GDM1 (cell line): ENCODE data around the gene CELF4.

Source experiments
- DNase-seq: peaks from one replicate; lab custom pipeline; 2025; lab: John Stamatoyannopoulos, UW

Gene CELF4

GRCh38 chr18:37280701-37281393 is 284.8 kb downstream of the CELF4 start:
- no peak for DNase-seq

- DNase-seq, result no peak
These were observed 287.8 kb downstream of the CELF4 start for GRCh38 chr18:37277804-37278203.

GRCh38 chr18:37276111-37276890 is 289.3 kb downstream of the CELF4 start:
- no peak for DNase-seq

GRCh38 chr18:37275237-37275741 is 290.3 kb downstream of the CELF4 start:
- no peak for DNase-seq

GRCh38 chr18:37274309-37275236 is 291.0 kb downstream of the CELF4 start:
- DNase-seq, result no peak

GRCh38 chr18:37272841-37273240 is 292.8 kb downstream of the CELF4 start:
- DNase-seq, result no peak

GRCh38 chr18:37272226-37272625 is 293.4 kb downstream of the CELF4 start:
- no peak for DNase-seq

GRCh38 chr18:37270666-37271052 is 294.9 kb downstream of the CELF4 start:
- DNase-seq, result no peak

- peak; percentile 10 for DNase-seq
These were observed 295.4 kb downstream of the CELF4 start for GRCh38 chr18:37270038-37270665.

- DNase-seq, result no peak
These were observed 299.3 kb downstream of the CELF4 start for GRCh38 chr18:37266290-37266689.

- DNase-seq, result no peak
These were observed 300.2 kb downstream of the CELF4 start for GRCh38 chr18:37265382-37265781.

- DNase-seq, result no peak
These were observed 300.6 kb downstream of the CELF4 start for GRCh38 chr18:37264956-37265355.

GRCh38 chr18:37261988-37262387 is 303.6 kb downstream of the CELF4 start:
- no peak for DNase-seq

GRCh38 chr18:37261246-37261840 is 304.3 kb downstream of the CELF4 start:
- DNase-seq, result no peak

- DNase-seq, result no peak
These were observed 305.1 kb downstream of the CELF4 start for GRCh38 chr18:37260367-37261093.

GRCh38 chr18:37259711-37260110 is 305.9 kb downstream of the CELF4 start:
- DNase-seq, result no peak

GRCh38 chr18:37258819-37259218 is 306.8 kb downstream of the CELF4 start:
- no peak for DNase-seq

- no peak for DNase-seq
These were observed 307.5 kb downstream of the CELF4 start for GRCh38 chr18:37258131-37258530.

GRCh38 chr18:37254973-37255372 is 310.6 kb downstream of the CELF4 start:
- DNase-seq, result no peak

- DNase-seq, result no peak
These were observed 311.3 kb downstream of the CELF4 start for GRCh38 chr18:37254236-37254754.
